NB4 (cell line): ENCODE data around the gene SMAD3.

Experiments used
- POLR2A ChIP-seq: IDR thresholded peaks from 2 replicates; pipeline ENCODE4 v1.6.1; 2011; ENCODE audit warnings: mild to moderate bottlenecking; ENCODE audit not compliant: insufficient read length; ENCODE audit errors: extremely low read depth
- TF ChIP-seq, protein P1 (sequence below): IDR thresholded peaks from one replicate; pipeline ENCODE4 v1.5.1; 2012; ENCODE audit warnings: low read depth, low read length

DNA sequence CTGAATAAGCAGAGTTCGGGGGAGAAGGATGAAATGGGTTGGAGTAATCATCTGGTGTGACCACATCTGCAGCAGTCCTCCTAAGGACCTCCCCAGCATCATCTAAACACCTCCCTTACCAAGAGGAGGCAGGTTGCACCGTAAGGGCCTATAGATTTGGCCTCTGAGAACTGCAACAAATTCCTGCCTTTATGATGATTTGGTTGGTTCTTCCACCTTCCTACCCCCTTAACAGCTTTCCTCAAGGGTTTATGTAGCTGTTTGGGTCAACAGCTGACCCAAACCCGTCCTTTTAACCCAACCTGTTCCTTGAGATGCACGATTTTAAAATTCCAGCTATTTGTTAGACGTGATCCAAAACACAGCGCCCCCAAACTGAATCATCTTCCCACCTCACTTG lies 130.8 kb downstream of the SMAD3 start:
- TF ChIP-seq, protein P1, sequence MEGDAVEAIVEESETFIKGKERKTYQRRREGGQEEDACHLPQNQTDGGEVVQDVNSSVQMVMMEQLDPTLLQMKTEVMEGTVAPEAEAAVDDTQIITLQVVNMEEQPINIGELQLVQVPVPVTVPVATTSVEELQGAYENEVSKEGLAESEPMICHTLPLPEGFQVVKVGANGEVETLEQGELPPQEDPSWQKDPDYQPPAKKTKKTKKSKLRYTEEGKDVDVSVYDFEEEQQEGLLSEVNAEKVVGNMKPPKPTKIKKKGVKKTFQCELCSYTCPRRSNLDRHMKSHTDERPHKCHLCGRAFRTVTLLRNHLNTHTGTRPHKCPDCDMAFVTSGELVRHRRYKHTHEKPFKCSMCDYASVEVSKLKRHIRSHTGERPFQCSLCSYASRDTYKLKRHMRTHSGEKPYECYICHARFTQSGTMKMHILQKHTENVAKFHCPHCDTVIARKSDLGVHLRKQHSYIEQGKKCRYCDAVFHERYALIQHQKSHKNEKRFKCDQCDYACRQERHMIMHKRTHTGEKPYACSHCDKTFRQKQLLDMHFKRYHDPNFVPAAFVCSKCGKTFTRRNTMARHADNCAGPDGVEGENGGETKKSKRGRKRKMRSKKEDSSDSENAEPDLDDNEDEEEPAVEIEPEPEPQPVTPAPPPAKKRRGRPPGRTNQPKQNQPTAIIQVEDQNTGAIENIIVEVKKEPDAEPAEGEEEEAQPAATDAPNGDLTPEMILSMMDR = no peak
- no peak for TF ChIP-seq POLR2A
